SU-DHL-6 (cell line): Measurements from ENCODE around the gene IFITM1.

Experiments
- H2AFZ ChIP-seq: fragments of 200-600 bp; sonication (generic); 2 replicates; pipeline ENCODE4 v1.6.1; 2014; ENCODE audit warnings: low read depth, mild to moderate bottlenecking, moderate library complexity, mixed read lengths, antibody characterized with exemption, low read length; ENCODE audit not compliant: severe bottlenecking
- H3F3A ChIP-seq: fragments of 200-600 bp; shearing (Covaris generic); 2 replicates; pipeline ENCODE4 v1.6.0; 2016; ENCODE audit warnings: antibody characterized with exemption, mild to moderate bottlenecking; ENCODE audit not compliant: insufficient read depth
- H3K27ac ChIP-seq: fragments of 200-600 bp; sonication (generic); 2 replicates; pipeline ENCODE4 v1.5.1; 2016; ENCODE audit warnings: low read depth, mild to moderate bottlenecking, low read length, moderate library complexity, mixed read lengths
- H3K27me3 ChIP-seq: fragments of 200-600 bp; sonication (generic), shearing (Covaris generic); 2 replicates; pipeline ENCODE4 v1.6.0; 2014; ENCODE audit warnings: mild to moderate bottlenecking, low read length
- H3K36me3 ChIP-seq: fragments of 200-600 bp; sonication (generic); 2 replicates; pipeline ENCODE4 v1.6.1; 2014; ENCODE audit warnings: mild to moderate bottlenecking, low read length, mixed read lengths
- H3K4me2 ChIP-seq: fragments of 300-600, 200-600 bp; shearing (Covaris generic), sonication (generic); 2 replicates; pipeline ENCODE4 v1.6.0; 2014; ENCODE audit warnings: low read length, low read depth, mild to moderate bottlenecking; ENCODE audit not compliant: poor library complexity, severe bottlenecking
- H3K4me3 ChIP-seq: fragments of 200-600 bp; sonication (generic); 2 replicates; pipeline ENCODE4 v1.5.1; 2014; ENCODE audit warnings: antibody characterized with exemption, low read length, mild to moderate bottlenecking, mixed read lengths; ENCODE audit not compliant: insufficient read depth, poor library complexity, severe bottlenecking
- H3K79me2 ChIP-seq: fragments of 200-600 bp; sonication (generic); 2 replicates; pipeline ENCODE4 v1.6.1; 2014; ENCODE audit warnings: mild to moderate bottlenecking, low read length, moderate library complexity; ENCODE audit not compliant: insufficient read depth
- H3K9ac ChIP-seq: fragments of 200-600 bp; sonication (generic); 2 replicates; pipeline ENCODE4 v1.7.0; 2014; ENCODE audit warnings: mild to moderate bottlenecking, low read length
- H3K9me2 ChIP-seq: fragments of 200-600 bp; sonication (generic); replicated peaks from 2 replicates; pipeline ENCODE4 v1.6.1; 2014; ENCODE audit warnings: low read length; ENCODE audit not compliant: insufficient read depth
- H3K9me3 ChIP-seq: fragments of 200-600 bp; sonication (generic); 2 replicates; pipeline ENCODE4 v1.6.1; 2014; ENCODE audit warnings: low read length, mixed read lengths; ENCODE audit not compliant: insufficient read depth
- H4K20me1 ChIP-seq: fragments of 200-600 bp; sonication (generic); 2 replicates; pipeline ENCODE4 v1.6.1; 2014; ENCODE audit warnings: low read depth, mild to moderate bottlenecking, antibody characterized with exemption, low read length, moderate library complexity, mixed read lengths
- EZH2phosphoT487 ChIP-seq: fragments of 200-600 bp; sonication (generic), shearing (Covaris generic); conservative IDR thresholded peaks from 2 replicates; pipeline ENCODE4 v1.6.1; 2018; ENCODE audit warnings: mild to moderate bottlenecking, antibody characterized with exemption, low read length, moderate library complexity, mixed read lengths
- TF ChIP-seq, protein P1 (sequence below): fragments of 200-600 bp; sonication (generic); IDR thresholded peaks from one replicate; pipeline ENCODE4 v1.5.1; 2017; ENCODE audit warnings: antibody characterized with exemption, mild to moderate bottlenecking, low read length, moderate library complexity; ENCODE audit not compliant: insufficient read depth, poor library complexity, severe bottlenecking

The IFITM1 gene

DNA sequence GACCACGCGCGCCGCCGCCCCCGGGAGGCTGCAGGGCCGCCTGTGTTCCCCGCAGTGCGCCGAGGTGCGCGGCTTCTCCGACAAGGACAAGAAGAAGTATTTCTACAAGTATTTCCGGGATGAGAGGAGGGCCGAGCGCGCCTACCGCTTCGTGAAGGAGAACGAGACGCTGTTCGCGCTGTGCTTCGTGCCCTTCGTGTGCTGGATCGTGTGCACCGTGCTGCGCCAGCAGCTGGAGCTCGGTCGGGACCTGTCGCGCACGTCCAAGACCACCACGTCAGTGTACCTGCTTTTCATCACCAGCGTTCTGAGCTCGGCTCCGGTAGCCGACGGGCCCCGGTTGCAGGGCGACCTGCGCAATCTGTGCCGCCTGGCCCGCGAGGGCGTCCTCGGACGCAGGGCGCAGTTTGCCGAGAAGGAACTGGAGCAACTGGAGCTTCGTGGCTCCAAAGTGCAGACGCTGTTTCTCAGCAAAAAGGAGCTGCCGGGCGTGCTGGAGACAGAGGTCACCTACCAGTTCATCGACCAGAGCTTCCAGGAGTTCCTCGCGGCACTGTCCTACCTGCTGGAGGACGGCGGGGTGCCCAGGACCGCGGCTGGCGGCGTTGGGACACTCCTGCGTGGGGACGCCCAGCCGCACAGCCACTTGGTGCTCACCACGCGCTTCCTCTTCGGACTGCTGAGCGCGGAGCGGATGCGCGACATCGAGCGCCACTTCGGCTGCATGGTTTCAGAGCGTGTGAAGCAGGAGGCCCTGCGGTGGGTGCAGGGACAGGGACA, 32.9 kb upstream of the IFITM1 start:
- Histone ChIP-seq H3K4me2 (no peak overlapping the region), H3K9me2 (no peaks in the 10 kb centered on the region), H3K9ac (no peak overlapping the region), H3K36me3 (no peaks in the 10 kb centered on the region), H2AFZ (no peak overlapping the region), H3K27ac (no peak overlapping the region), H3F3A (no peaks in the 10 kb centered on the region), H3K4me3 (no peak overlapping the region), H3K79me2 (no peaks in the 10 kb centered on the region), H3K9me3 (no peaks in the 10 kb centered on the region), H4K20me1 (no peaks in the 10 kb centered on the region), H3K27me3 (no peaks in the 10 kb centered on the region)
- TF ChIP-seq EZH2phosphoT487: no peak
- TF ChIP-seq, protein P1, sequence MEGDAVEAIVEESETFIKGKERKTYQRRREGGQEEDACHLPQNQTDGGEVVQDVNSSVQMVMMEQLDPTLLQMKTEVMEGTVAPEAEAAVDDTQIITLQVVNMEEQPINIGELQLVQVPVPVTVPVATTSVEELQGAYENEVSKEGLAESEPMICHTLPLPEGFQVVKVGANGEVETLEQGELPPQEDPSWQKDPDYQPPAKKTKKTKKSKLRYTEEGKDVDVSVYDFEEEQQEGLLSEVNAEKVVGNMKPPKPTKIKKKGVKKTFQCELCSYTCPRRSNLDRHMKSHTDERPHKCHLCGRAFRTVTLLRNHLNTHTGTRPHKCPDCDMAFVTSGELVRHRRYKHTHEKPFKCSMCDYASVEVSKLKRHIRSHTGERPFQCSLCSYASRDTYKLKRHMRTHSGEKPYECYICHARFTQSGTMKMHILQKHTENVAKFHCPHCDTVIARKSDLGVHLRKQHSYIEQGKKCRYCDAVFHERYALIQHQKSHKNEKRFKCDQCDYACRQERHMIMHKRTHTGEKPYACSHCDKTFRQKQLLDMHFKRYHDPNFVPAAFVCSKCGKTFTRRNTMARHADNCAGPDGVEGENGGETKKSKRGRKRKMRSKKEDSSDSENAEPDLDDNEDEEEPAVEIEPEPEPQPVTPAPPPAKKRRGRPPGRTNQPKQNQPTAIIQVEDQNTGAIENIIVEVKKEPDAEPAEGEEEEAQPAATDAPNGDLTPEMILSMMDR: no peak

DNA sequence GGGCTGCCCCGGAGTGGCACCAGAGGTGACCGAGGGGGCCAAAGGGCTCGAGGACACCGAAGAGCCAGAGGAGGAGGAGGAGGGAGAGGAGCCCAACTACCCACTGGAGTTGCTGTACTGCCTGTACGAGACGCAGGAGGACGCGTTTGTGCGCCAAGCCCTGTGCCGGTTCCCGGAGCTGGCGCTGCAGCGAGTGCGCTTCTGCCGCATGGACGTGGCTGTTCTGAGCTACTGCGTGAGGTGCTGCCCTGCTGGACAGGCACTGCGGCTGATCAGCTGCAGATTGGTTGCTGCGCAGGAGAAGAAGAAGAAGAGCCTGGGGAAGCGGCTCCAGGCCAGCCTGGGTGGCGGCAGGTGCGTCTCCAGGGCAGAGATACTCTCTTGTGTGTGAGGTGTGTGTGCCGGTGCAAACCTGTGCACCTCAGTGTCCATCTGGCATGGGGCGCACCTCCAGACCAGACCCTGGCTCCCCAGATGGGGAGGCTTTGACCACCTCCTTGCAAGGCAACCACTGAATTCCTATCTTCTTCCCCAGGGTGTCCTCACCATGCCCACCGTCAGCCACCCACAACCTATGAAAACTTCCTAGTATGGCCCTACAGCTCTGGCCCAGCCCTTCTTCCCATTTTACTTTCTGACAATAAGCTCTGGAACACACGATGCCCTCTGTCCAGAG, 32.2 kb upstream of the IFITM1 start:
- no peaks in the 10 kb centered on the region for H3K9me3 ChIP-seq
- H3K27me3 ChIP-seq: no peaks in the 10 kb centered on the region
- no peaks in the 10 kb centered on the region for H3K9me2 ChIP-seq
- no peak overlapping the region for H2AFZ ChIP-seq
- no peak for TF ChIP-seq EZH2phosphoT487
- TF ChIP-seq, protein P1: no peak
- no peak overlapping the region for H3K27ac ChIP-seq
- no peaks in the 10 kb centered on the region for H3K36me3 ChIP-seq
- no peaks in the 10 kb centered on the region for H4K20me1 ChIP-seq
- H3K4me3 ChIP-seq: no peak overlapping the region
- H3K9ac ChIP-seq: no peak overlapping the region
- no peak overlapping the region for H3K4me2 ChIP-seq
- H3F3A ChIP-seq: no peaks in the 10 kb centered on the region
- no peaks in the 10 kb centered on the region for H3K79me2 ChIP-seq

DNA sequence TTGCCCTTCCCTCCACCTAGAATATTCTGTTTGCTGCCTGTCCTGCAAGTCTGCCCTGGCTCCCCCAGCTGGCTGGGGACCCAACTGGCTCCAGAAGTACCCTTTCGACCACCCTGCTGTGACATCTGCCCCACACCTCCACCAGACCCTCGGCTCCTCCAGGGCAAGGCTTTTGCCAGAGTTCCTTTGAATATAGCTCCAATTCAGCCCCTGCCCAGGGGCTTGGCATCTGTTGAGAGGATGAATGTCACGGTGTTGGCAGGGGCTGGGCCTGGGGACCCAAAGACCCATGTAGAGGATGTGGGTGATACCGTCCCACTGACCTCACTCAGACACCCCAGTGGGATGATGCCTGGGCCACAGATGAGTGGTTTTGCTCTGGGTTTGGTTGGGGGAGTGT, 31.7 kb upstream of the IFITM1 start:
- Histone ChIP-seq H3K27ac (no peak overlapping the region), H3K27me3 (no peaks in the 10 kb centered on the region), H4K20me1 (no peaks in the 10 kb centered on the region), H3K9me3 (no peaks in the 10 kb centered on the region), H2AFZ (no peak overlapping the region), H3K4me2 (no peak overlapping the region), H3K36me3 (no peaks in the 10 kb centered on the region), H3F3A (no peaks in the 10 kb centered on the region), H3K4me3 (no peak overlapping the region), H3K9ac (no peak overlapping the region), H3K79me2 (no peaks in the 10 kb centered on the region), H3K9me2 (no peaks in the 10 kb centered on the region)
- TF ChIP-seq, protein P1: no peak
- no peak for TF ChIP-seq EZH2phosphoT487
